H9 (cell line): ENCODE measurements around the gene NACC2. TPM values are rescaled to one million over a fixed set of nuclear protein-coding genes. Genes with fewer than 3 reads are reported as not detected.

Experiments used
- DNase-seq: peaks from one replicate; pipeline ENCODE4 v3.0.0-alpha.2; 2017
- H2AFZ ChIP-seq: one replicate; pipeline ENCODE4 v1.6.1; 2013; ENCODE audit warnings: mild to moderate bottlenecking, low read length, control low read depth, moderate library complexity
- H2AK5ac ChIP-seq: 2 replicates; pipeline ENCODE4 v1.6.1; 2013; ENCODE audit warnings: low read length, control low read depth, mixed read lengths; ENCODE audit not compliant: insufficient read length
- H2BK120ac ChIP-seq: one replicate; pipeline ENCODE4 v1.6.1; 2013; ENCODE audit warnings: low read depth, mild to moderate bottlenecking, low read length, control low read depth, inconsistent platforms; ENCODE audit not compliant: poor library complexity, severe bottlenecking
- H2BK12ac ChIP-seq: 2 replicates; pipeline ENCODE4 v1.6.1; 2013; ENCODE audit warnings: low read length, control low read depth, mixed read lengths, low read depth; ENCODE audit not compliant: insufficient read length
- H2BK15ac ChIP-seq: 2 replicates; pipeline ENCODE4 v1.6.1; 2013; ENCODE audit warnings: low read depth, low read length, control low read depth
- H2BK20ac ChIP-seq: one replicate; pipeline ENCODE4 v1.6.1; 2013; ENCODE audit warnings: low read depth, mild to moderate bottlenecking, low read length, control low read depth, inconsistent platforms; ENCODE audit not compliant: poor library complexity, severe bottlenecking
- H2BK5ac ChIP-seq: 2 replicates; pipeline ENCODE4 v1.6.1; 2013; ENCODE audit warnings: low read length, control low read depth, mixed read lengths; ENCODE audit not compliant: insufficient read length
- H3K14ac ChIP-seq: 2 replicates; pipeline ENCODE4 v1.6.1; 2013; ENCODE audit warnings: low read length, control low read depth; ENCODE audit not compliant: insufficient read depth
- H3K18ac ChIP-seq: 2 replicates; pipeline ENCODE4 v1.6.1; 2013; ENCODE audit warnings: low read depth, mild to moderate bottlenecking, mixed read lengths, low read length, control low read depth; ENCODE audit not compliant: insufficient read length
- H3K23ac ChIP-seq: 2 replicates; pipeline ENCODE4 v1.6.1; 2013; ENCODE audit warnings: low read length, control low read depth, mixed read lengths, low read depth; ENCODE audit not compliant: insufficient read length
- H3K23me2 ChIP-seq: 2 replicates; pipeline ENCODE4 v1.6.1; 2013; ENCODE audit warnings: low read depth, mild to moderate bottlenecking, mixed read lengths, low read length, control low read depth; ENCODE audit not compliant: insufficient read length, poor library complexity, severe bottlenecking
- H3K27ac ChIP-seq: 2 replicates; pipeline ENCODE4 v1.5.1; 2013; ENCODE audit warnings: low read length, control low read depth, mixed read lengths, low read depth; ENCODE audit not compliant: insufficient read length
- H3K27me3 ChIP-seq: 2 replicates; pipeline ENCODE4 v1.6.1; 2013; ENCODE audit warnings: low read length, control low read depth, inconsistent platforms; ENCODE audit not compliant: insufficient read depth
- H3K4ac ChIP-seq: 2 replicates; pipeline ENCODE4 v1.6.1; 2013; ENCODE audit warnings: low read depth, mild to moderate bottlenecking, control low read depth, inconsistent platforms, low read length, moderate library complexity
- H3K4me1 ChIP-seq: 2 replicates; pipeline ENCODE4 v1.6.1; 2013; ENCODE audit warnings: low read length, control low read depth, inconsistent platforms; ENCODE audit not compliant: insufficient read depth
- H3K4me2 ChIP-seq: 2 replicates; pipeline ENCODE4 v1.6.1; 2013; ENCODE audit warnings: low read length, control low read depth, mixed read lengths; ENCODE audit not compliant: insufficient read length, insufficient read depth
- H3K56ac ChIP-seq: 2 replicates; pipeline ENCODE4 v1.6.1; 2013; ENCODE audit warnings: low read depth, mild to moderate bottlenecking, mixed read lengths, low read length, control low read depth; ENCODE audit not compliant: insufficient read length
- H3K79me1 ChIP-seq: 2 replicates; pipeline ENCODE4 v1.6.1; 2013; ENCODE audit warnings: low read depth, mild to moderate bottlenecking, moderate library complexity, low read length, control low read depth, inconsistent platforms; ENCODE audit not compliant: insufficient read depth, poor library complexity, severe bottlenecking
- H3K79me2 ChIP-seq: 2 replicates; pipeline ENCODE4 v1.6.1; 2013; ENCODE audit warnings: low read length, control low read depth, inconsistent platforms; ENCODE audit not compliant: insufficient read depth
- H3K9ac ChIP-seq: 2 replicates; pipeline ENCODE4 v1.6.1; 2013; ENCODE audit warnings: low read length, control low read depth, mixed read lengths; ENCODE audit not compliant: insufficient read length; ENCODE audit errors: extremely low read depth
- H3K9me3 ChIP-seq: one replicate; pipeline ENCODE4 v1.6.1; 2013; ENCODE audit warnings: low read depth, low read length, inconsistent platforms; ENCODE audit not compliant: control insufficient read depth
- H3T11ph ChIP-seq: one replicate; pipeline ENCODE4 v1.6.1; 2013; ENCODE audit warnings: mild to moderate bottlenecking, low read length, control low read depth, inconsistent platforms
- H4K20me1 ChIP-seq: one replicate; pipeline ENCODE4 v1.6.1; 2013; ENCODE audit not compliant: control insufficient read depth, insufficient read length, insufficient read depth
- H4K5ac ChIP-seq: 2 replicates; pipeline ENCODE4 v1.6.1; 2013; ENCODE audit warnings: low read depth, mild to moderate bottlenecking, mixed read lengths, low read length, control low read depth; ENCODE audit not compliant: insufficient read length
- H4K8ac ChIP-seq: replicated peaks from 2 replicates; pipeline ENCODE4 v1.6.1; 2013; ENCODE audit warnings: low read length, control low read depth, mixed read lengths, low read depth; ENCODE audit not compliant: insufficient read length
- H4K91ac ChIP-seq: 2 replicates; pipeline ENCODE4 v1.6.1; 2013; ENCODE audit warnings: low read depth, mild to moderate bottlenecking, moderate library complexity, mixed read lengths, low read length, control low read depth; ENCODE audit not compliant: insufficient read length
- H3K27ac Mint-ChIP-seq, 3 experiments: 2 replicates in 2 of 3; 3 replicates in 1 of 3; pipeline ENCODE4 v1.8.0; 2020 to 2021; ENCODE audit warnings: mixed read lengths in 3 of 3, mild to moderate bottlenecking in 1 of 3, moderate library complexity in 1 of 3
- H3K27me3 Mint-ChIP-seq: 2 replicates; pipeline ENCODE4 v1.8.0; 2021; ENCODE audit warnings: low read depth, mild to moderate bottlenecking, moderate library complexity, mixed read lengths
- H3K36me3 Mint-ChIP-seq, 3 experiments: 2 replicates in 2 of 3; 3 replicates in 1 of 3; pipeline ENCODE4 v1.8.0; 2020 to 2021; ENCODE audit warnings: low read depth in 3 of 3, mixed read lengths in 3 of 3; ENCODE audit not compliant: insufficient read depth in 1 of 3
- H3K4me1 Mint-ChIP-seq, 2 experiments: 2 replicates each; pipeline ENCODE4 v1.8.0; 2020; ENCODE audit warnings: mixed read lengths in 2 of 2
- H3K4me3 Mint-ChIP-seq, 2 experiments: 2 replicates in 1 of 2; 3 replicates in 1 of 2; pipeline ENCODE4 v1.8.0; 2020 to 2021; ENCODE audit warnings: mild to moderate bottlenecking in 2 of 2, mixed read lengths in 2 of 2, moderate library complexity in 1 of 2
- H3K9me3 Mint-ChIP-seq, 2 experiments: 2 replicates in 1 of 2; 3 replicates in 1 of 2; pipeline ENCODE4 v1.8.0; 2020; ENCODE audit warnings: mild to moderate bottlenecking in 2 of 2, mixed read lengths in 2 of 2, moderate library complexity in 1 of 2
- WGBS: extraction: QIAGEN DNeasy Blood & Tissue Kit; methylation state at CpG from one replicate; pipeline ENCODE4 v1.1.7; 2013; ENCODE audit warnings: missing lambda C conversion rate, low lambda C conversion rate, mixed read lengths; ENCODE audit not compliant: insufficient read length; ENCODE audit errors: extremely low coverage; 5-methylcytosine and 5-hydroxymethylcytosine counted together
- total RNA-seq: library from RNA; stranded (reverse); gene quantifications from 2 replicates; pipeline ENCODE4 v1.2.1, GENCODE V29; 2021
- TF ChIP-seq, protein P1 (sequence below): fragments of 200-600 bp; sonication (generic); conservative IDR thresholded peaks from 3 replicates; pipeline ENCODE4 v1.8.0; 2021; ENCODE audit warnings: antibody characterized with exemption, mild to moderate bottlenecking

The NACC2 gene
- total RNA-seq, 1 experiment from 2014 or later, result 11.5 TPM

DNA sequence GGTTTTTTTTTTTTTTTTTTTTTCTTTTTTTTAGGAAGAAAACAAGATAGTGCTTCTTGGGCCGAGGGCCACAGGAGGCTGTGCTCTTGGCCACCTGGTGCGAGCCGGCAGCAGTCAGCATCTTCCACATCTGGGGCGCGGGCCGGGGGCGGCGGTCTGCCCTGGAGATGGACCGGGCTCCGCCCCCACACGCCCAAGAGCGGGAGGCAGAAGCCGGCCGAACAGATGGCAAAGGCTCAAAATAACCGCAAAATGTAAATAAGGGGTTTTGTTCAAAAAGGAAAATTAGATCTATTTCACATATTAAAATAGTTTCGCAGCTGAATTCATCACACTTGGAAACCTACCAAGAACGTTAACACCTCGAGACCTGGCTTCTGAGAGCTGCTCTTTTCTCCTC, 82.4 kb downstream of the NACC2 start:
- H3T11ph ChIP-seq, result no peak overlapping the region
- no peak overlapping the region for H2BK5ac ChIP-seq
- H2BK12ac ChIP-seq, result no peak overlapping the region
- H3K79me2 ChIP-seq, result no peaks in the 10 kb centered on the region
- H3K27ac ChIP-seq, result no peak overlapping the region
- H2BK15ac ChIP-seq, result no peak overlapping the region
- no peak overlapping the region for H4K8ac ChIP-seq
- H3K14ac ChIP-seq, result no peak overlapping the region
- H4K5ac ChIP-seq, result no peak overlapping the region
- no peak for DNase-seq
- H3K4me1 ChIP-seq, result no peaks in the 10 kb centered on the region; the same call in 1 of the 2 replicates
- Mint-ChIP-seq H3K4me1 (peaks cover 33 to 52% of the 10 kb centered on the region in 2 experiments), H3K36me3 (peaks cover 0 to 3% (median 0%) of the 10 kb centered on the region in 3 experiments; a peak in 1 of 7 replicates), H3K4me3 (no peak overlapping the region), H3K9me3 (no peaks in the 10 kb centered on the region), H3K27ac (no peak overlapping the region), H3K27me3 (no peaks in the 10 kb centered on the region; the same call in 1 of the 2 replicates)
- no peaks in the 10 kb centered on the region for H3K23me2 ChIP-seq
- no peak overlapping the region for H2BK120ac ChIP-seq
- H3K4me2 ChIP-seq, result no peak overlapping the region
- H4K91ac ChIP-seq, result no peak overlapping the region
- H3K18ac ChIP-seq, result no peak overlapping the region
- H3K79me1 ChIP-seq, result no peaks in the 10 kb centered on the region
- no CpG with 5 or more reads among the region's 18 CpGs for WGBS
- no peak overlapping the region for H2AFZ ChIP-seq
- no peaks in the 10 kb centered on the region for H3K9me3 ChIP-seq
- H3K23ac ChIP-seq, result no peak overlapping the region
- no peaks in the 10 kb centered on the region for H3K27me3 ChIP-seq
- H4K20me1 ChIP-seq, result no peaks in the 10 kb centered on the region
- H2AK5ac ChIP-seq, result no peak overlapping the region
- H2BK20ac ChIP-seq, result no peak overlapping the region
- H3K4ac ChIP-seq, result no peak overlapping the region
- no peak overlapping the region for H3K56ac ChIP-seq
- no peak overlapping the region for H3K9ac ChIP-seq
- TF ChIP-seq, protein P1, sequence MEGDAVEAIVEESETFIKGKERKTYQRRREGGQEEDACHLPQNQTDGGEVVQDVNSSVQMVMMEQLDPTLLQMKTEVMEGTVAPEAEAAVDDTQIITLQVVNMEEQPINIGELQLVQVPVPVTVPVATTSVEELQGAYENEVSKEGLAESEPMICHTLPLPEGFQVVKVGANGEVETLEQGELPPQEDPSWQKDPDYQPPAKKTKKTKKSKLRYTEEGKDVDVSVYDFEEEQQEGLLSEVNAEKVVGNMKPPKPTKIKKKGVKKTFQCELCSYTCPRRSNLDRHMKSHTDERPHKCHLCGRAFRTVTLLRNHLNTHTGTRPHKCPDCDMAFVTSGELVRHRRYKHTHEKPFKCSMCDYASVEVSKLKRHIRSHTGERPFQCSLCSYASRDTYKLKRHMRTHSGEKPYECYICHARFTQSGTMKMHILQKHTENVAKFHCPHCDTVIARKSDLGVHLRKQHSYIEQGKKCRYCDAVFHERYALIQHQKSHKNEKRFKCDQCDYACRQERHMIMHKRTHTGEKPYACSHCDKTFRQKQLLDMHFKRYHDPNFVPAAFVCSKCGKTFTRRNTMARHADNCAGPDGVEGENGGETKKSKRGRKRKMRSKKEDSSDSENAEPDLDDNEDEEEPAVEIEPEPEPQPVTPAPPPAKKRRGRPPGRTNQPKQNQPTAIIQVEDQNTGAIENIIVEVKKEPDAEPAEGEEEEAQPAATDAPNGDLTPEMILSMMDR, result no peak
